Activated CD8-positive, alpha-beta memory T cell treated with anti-CD3 and anti-CD28 coated beads for 48 hours (primary cell): ENCODE measurements around the gene CTBP2.

Source experiments
- DNase-seq, 3 experiments: peaks; one replicate each; pipeline ENCODE4 v3.0.0-alpha.2; 2020; ENCODE audit warnings: low read depth in 2 of 3, low spot score in 2 of 3

Gene CTBP2

DNA sequence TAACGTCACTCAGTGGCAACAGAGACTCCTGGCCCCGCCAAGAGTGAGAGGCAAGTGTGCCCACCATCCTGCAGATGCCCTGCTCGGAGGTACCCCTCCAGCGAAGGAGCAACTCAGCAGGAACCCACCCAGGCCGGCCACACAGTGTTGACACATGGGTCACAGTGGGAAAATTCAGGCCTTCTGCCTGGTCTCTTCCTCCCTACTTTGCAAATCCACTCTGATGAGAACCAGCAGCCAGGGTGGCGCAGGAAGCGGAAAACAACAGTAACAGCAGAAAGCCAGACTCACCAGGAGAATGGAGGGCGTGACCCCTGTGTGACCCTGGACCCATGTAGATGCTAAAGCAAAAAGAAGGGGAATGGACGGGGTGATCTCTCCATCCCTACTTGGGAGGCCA lies 53.8 kb downstream of the CTBP2 start:
- DNase-seq = no peak

DNA sequence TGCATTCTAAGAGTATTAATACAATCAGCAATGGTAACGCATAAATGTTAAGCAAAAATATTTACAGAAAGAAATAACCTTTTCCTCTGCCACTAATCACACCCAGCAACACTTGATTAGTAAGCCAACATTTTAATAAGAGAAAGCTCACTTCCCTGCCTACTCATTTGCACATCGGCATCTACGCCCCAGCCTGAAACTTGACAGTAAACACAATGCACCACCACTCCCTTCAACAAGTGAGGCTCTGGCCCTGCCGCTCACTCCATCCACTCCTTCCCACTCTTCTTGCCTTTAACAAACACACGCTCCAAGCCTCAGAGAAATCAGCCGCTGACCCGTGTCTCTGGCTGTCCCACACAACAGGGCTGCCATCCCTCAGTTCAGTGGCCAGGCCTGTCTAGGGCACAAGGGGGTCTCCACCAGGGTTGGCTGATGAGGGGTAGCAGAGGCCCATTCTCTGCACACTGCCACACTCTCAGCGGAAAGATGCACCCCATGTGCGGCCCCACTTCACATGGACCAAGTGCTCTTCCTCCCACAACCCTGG lies 54.6 kb downstream of the CTBP2 start:
- no peak for DNase-seq

DNA sequence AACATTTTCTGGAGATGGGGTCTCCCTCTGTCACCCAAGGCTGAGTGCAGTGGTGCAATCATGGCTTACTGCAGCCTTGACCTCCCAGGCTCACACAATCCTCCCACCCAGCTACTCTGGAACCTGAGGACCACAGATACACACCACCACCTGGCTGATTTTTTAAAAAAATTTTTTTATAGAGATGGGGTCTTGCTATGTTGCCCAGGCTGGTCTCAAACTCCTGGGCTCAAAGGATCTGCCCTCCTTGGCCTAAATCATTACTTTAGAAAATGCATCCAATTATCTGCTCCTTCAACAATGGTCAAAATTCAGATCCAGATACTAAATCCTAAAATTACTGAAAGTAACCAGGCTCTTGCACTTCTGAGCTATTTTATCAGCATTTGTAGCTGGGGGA lies 55.2 kb downstream of the CTBP2 start:
- DNase-seq = no peak

DNA sequence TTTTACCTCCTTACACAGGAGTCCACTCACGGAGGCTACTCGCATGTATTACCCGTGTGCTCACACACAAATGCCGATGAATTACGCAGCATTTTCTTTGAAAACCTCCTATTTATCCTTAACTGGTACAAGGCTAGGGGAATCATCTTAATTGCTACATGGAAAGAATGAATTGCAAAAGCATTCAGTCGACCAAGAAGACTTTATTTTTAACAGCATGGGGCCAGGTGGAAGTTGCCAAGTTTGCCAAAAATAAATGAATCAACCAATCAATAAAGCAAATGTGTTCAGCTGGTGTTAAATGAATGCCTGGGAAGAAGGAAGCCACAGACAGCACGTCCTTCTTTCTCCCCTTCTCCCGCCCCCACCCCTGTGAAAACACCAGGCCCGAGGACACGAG lies 55.8 kb downstream of the CTBP2 start:
- no peak for DNase-seq

DNA sequence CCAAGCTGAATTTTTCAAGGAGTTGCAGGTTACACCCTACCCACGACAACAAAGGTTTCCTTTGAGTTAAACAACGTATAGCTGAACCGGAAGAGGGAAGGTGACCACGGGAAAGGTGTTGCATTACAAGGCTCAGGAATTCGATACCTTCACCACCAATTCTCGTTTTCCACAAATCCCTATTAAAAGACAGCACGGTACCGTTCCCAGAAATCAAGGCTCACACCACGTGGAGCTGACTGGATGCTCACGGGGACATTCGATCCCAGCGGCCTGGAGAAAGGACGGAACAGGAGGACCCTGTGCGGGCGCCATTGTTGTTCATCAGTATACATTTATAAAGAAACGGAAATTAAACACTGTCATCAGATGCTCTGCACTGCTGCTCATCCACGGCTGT lies 56.4 kb downstream of the CTBP2 start:
- DNase-seq = no peak

DNA sequence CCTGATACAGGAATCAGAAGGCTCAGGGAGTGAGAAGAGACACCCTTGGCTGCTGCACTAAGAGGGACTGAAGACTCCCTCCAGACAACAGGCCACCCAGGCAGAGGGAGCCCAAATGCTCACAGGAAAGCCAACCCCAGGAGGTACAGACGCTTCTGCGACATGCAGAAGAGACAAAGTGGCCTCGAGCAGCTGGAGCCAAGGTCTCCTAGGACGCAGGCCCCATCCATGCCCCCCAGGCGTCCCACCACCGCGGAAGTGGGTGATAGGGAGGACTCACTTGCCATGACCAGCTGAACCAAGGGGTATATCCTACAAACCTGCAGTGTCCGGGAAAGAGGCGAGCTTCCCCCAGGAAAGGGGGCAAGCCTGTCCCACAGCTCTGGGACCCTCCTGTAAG lies 56.9 kb downstream of the CTBP2 start:
- DNase-seq = no peak

DNA sequence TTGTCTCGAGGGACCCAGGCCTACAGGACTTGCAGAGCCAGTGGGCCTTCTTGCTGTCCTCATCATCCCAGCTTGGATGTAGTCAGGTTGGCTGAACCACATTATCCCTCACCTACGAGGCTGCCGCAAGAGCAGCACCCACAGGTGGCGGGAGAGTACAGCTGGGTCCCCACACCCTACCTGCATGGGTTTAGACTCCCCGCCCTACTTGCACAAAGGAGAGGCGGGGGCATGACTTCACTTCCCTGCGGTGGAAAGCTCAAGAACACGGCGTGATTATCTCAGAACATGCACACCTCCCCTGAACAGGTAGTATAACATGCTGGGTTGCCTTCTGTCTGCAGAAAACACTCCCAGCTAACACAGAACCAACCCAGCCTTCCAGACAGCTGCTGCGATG lies 57.5 kb downstream of the CTBP2 start:
- no peak for DNase-seq

DNA sequence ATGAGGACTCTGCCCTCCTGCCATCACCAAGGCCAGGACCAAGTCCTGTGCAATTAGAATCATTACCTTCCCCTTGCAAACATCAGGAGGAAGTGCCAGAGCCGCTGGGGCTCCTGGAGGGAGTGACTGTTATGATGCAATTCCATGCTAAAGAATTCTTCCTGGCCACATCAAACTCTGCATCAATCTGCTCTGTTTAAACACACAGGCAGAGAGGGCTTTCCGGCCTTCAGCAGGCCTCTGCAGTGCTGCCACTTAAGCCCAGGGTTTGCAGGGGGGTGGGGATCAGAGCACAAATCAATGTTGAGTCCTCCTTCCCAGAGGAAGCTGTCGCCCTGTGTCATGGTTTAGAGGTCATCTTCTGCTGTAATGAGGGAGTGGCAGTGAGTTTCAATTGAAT lies 58.1 kb downstream of the CTBP2 start:
- no peak for DNase-seq

DNA sequence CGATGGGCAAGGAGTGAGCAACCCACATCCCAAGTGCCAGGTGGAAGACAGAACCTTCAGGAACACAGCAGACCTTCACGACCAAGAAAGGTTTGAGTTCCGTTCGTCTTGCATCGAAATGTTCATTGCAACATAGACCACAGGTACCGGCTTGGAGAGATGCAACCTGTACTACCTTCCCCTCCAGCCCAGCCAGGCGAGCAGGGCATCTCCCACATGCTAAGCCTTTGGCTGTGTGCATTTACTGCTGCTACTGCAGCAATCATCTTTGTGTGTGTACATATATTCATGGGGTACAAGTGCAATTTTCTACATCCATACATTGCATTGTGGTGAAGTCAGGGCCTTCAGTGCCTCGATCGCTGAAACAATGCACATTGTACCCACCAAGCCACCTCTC lies 58.8 kb downstream of the CTBP2 start:
- no peak for DNase-seq

DNA sequence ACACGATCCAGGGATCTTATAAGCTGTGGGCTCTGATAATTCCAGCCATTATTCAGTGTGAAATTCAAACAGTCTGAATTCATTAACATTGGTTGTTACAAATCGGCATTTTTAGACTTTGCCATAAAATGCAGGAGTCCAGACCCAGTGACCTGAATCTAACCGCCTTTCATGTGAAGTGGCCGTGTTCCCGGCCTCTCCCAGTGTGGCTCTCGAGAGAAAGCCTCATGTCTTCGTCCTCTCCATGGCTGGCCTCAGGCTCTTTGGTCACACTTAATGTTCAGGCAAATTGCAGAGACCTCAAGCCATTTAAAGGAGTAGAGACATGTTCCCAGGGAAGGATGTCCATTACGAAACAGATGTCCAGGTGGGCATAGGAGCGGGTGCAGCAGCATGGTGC lies 59.3 kb downstream of the CTBP2 start:
- no peak for DNase-seq

DNA sequence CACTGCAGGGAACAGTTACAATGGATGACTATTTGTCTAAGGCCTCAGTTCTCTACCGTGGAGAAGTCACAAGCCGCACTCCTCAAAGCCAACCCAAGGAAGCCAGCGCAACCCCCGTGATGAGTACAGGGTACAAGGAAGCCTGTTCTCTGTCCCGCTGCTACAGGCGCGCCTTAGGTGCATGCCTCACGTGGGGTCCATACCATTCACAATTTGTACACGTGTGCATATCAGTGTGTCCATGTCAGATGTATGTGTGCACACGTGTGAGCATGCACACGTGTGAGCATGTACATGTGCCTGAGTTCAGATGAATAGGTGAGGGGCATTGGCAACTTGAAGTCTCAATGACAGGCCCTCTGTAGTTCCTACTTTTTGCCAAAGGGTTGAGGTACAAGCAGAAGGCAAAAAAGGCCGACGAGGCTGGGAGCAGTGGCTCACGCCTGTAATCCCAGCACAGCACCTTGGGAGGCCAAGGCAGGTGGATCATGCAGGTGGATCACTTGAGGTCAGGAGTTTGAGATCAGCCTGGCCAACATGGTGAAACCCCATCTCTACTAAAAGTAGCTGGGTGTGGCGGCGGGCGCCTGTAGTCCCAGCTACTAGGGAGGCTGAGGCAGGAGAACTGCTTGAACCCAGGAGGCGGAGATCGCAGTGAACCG lies 62.8 kb downstream of the CTBP2 start:
- no peak for DNase-seq

DNA sequence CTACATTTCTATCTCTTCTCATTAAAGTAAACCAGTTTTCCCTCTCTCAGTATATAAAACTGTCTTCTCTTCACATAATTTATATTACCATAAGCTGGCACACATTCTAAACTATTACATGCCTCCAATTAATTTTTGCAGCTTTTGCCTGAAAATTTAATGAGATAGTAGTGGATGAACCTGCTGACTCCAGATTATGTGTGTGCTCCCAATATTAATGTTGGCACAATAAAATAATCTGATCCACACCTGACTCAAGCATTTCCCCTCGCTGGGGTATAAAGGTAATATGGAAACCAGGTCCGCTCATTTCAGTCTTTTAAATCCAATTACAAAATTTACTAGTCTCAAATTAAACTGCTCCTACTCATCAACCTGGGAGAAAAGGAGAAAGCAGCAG lies 63.4 kb downstream of the CTBP2 start:
- DNase-seq = no peak

DNA sequence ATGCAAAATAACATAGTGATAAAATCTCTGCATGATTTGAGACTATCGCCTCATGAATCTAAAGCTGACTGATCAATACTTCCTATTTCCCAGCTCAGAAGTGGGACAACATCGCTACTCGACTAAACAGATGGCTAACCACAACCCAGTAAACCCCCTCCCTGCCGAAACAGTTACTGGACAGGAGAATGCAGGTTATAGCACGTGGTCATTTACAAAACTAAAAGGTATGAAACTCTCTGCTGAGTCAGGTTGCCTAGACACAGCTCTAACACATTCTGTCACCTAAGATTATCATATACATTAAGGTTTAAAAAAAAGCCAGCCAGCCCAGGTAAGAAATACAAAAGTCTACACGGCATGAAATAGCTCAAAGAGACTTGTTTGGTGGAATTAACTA lies 64.0 kb downstream of the CTBP2 start:
- no peak for DNase-seq

DNA sequence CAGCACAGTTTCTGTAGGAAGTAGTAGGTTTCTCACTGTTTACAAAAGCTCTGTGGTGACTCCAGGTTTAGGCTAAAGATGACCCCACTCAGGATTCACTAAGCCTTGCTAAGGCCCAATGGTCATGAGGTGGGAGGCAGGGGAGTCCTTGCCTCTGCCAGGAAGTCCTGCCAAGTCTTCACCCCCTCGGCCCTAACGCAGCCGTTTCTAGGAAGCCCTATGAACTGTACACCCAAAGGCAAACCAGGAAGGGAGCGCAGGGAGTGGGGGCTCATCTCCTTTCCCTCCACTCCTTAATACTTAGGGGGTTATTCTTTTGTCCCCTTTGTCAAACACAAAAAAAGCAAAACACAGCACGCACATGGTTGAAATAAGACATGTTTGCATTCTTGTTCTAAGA lies 64.6 kb downstream of the CTBP2 start:
- no peak for DNase-seq

DNA sequence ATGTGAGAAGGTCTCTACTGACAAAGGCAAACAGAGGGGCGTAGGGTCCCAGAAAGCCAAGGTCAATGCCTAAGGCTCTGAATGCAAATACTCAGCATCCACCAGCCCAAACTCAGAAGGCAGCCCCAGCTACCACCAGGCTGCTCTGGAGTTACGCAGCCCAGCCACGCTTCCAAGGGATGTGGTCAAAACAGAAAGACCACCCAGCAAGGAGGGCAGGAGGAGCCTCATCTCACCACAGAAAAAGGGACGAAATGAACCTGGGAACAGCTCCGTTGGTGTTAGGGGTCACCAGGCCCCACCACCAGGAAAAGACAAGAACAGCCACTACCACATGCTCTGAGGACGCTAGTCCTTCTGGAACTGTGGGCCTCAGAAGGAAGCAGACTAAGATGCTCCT lies 65.1 kb downstream of the CTBP2 start:
- no peak for DNase-seq

DNA sequence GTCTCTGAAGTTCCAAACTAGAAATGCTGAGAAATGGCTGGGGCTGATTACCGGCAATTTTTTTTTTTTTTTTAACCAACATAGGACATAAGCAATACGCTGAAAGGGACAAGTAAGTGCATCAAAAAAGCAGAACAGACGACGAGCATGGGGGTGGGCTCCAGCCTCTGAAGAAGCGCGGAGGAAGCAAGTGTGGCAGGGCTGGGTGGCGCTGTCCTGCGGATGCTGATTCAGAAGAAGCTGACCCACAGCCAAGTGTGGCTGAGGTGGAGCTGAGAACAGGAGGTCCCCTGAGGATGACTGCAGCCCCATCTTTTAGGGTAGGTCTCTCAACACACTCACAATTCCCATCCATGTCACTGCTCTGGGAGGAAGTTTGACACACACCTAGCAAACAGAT lies 65.6 kb downstream of the CTBP2 start:
- no peak for DNase-seq

DNA sequence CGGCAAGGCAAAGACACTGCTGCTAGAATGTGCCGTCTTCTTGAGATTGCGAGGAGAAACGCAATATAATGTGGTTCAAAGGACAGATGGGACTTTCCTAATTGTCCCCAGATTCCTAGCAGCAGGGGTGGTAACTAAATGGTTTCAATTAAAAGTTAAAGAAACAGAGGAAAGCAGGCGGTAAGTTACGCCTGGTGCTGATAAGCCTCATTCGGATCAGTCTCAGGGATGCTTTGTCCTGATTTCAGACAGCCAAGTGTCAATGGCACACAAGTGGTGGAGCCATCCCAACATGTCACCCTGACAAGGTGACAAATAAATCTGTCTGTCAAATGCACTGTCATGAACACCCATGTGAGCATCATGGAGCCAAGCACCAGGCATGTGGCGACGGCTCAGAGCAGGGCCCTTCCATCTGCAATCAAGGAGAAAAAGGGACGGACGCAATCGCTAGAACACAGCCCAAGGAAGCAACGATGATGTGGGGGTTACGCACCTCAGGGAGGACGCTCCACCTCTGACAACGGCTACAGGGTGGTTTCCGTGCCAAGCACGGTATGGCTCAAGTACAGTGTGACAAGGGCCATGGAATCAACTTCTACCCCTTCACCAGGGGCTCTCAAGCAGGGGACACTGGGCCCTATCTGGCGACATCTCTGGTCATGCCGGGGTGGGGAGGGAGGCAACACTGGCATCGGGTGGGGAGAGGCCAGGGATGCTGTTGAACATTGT lies 66.2 kb downstream of the CTBP2 start:
- no peak for DNase-seq

DNA sequence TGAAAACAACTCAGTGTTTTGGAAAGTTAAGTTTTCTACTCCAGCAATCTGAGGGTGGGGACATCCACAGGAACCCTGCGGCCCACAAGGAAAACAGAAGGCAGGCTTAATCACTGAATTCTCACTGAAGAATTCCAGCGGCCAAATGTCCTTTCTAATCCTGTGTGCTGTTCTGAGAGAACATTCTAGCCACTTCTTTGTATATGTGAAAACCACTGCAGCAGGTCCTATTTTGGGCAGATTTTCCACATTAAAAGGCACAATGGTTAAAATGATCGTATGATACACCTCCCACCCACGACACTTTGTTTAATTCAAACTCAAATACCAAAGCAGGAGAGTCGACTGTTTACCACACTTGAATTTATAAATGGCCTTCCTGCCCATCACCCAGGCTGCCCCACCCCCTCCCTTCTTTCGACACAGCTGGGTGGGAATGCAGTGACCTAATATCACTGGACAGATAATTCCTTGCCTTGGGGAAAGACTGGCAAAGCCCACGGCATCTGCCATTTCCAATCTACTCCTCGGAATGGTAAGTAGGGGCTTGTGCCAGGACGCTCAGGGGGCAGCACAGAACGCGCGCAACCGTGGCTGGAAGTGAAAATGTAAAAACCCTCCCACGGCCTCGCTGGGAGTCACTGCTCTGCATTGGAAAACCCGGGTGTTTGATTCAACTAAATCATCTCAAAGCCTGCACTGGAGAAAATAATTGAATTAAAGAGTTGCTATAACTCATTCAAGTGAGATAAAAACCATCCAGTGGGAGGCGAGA lies 67.0 kb downstream of the CTBP2 start:
- DNase-seq = no peak

DNA sequence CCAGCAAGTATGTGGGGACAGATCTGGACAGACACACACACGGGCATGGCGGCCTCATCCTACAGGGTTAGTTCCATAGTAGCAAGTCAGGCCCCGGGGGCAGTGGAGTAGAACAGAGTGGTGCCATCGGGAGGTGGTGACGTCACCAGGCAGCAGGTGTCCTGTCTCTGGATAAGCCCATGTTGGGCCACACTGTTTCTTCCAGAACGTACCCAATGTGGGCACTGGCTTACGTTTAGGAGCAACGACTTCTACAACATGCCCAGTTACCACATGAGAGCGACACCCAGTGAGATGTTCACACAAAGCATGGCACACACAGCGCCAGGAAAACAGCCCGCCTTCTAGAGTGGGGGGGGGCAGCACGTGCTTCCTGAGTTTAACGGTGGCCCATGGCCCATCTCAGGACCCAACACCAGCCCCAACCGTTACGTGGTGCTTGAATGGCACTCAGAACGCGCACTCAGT lies 67.8 kb downstream of the CTBP2 start:
- DNase-seq = no peak

DNA sequence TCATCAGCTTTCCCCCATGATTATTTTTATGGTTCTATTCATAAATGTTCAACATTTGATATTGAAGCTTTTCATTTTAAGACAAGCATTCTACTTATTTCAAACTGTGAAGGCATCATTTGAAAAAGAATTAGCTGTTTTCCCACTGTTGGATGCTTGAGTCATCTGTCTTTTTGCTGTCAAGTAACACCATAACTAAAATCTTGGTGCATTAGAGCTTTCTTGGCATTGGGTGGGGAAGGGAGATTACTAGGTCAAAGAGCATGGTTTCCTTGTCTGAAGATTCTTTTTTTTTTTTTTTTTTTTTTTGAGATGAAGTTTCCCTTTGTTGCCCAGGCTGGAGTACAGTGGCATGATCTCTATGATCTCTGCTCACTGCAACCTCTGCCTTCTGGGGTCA lies 68.5 kb downstream of the CTBP2 start:
- no peak for DNase-seq

DNA sequence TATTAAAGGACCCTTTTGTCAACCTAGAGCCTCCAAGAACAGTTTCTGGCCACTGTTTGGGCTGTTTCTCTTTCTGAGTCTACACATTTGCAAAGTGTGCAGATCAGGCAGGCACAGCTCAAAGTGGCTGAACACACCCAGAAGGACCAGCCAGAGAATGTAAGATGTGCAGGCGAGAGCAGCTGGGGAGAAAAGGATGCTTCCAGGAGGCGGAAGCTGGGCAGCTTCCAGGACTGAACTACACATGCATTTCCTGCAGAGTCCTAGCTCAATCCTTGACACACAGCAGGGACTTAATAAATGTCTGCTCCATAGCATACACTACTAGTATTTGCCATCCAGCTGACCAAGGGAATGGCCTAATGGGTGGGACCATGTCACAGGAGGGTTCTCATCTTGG lies 70.9 kb downstream of the CTBP2 start:
- DNase-seq = no peak

DNA sequence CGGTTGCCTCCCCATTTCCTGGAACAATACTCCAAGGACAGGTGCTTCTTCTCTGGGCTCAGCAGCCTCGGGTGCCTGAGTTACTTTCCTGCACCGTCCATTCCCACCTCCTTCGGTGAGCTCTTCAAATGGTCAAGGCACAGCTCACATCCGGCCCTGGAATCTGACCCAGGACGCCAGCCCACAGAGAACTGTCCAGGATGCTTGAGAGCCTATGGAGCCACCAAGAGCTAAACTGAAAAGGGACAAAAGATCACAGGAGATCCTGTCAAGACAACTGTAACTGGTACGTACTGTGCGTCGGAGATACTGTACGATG lies 72.5 kb downstream of the CTBP2 start:
- no peak for DNase-seq
